Activated B cell treated with CpG ODN at 0.5 μM for 24 hours (primary cell): Measurements from ENCODE around the gene MIEF2. TPM values are rescaled to one million over a fixed set of nuclear protein-coding genes. Genes with fewer than 3 reads are reported as not detected.

Source experiments
- ATAC-seq: fragments of 200-7000 bp; cut with Tn5 transposase; one replicate; pipeline ENCODE4 v1.10.0; 2021; ENCODE audit warnings: low read depth, mild to moderate bottlenecking, moderate library complexity
- CTCF ChIA-PET: fragments of 350-600 bp; sonication (Branson Sonifier 250); formaldehyde crosslinking; loops from one replicate; lab custom pipeline; 2021; ENCODE audit warnings: antibody characterized with exemption; lab: Charles Lee
- POLR2A ChIA-PET: fragments of 350-600 bp; sonication (Branson Sonifier 250); formaldehyde crosslinking; loops from one replicate; lab custom pipeline; 2021; ENCODE audit warnings: antibody characterized with exemption; lab: Charles Lee
- DNase-seq: peaks from one replicate; pipeline ENCODE4 v3.0.0; 2022
- H3K27ac Mint-ChIP-seq: one replicate; pipeline ENCODE4 v1.8.0; 2020; ENCODE audit warnings: mixed read lengths
- H3K27me3 Mint-ChIP-seq: one replicate; pipeline ENCODE4 v1.8.0; 2021; ENCODE audit warnings: mixed read lengths
- H3K36me3 Mint-ChIP-seq: one replicate; pipeline ENCODE4 v1.8.0; 2021; ENCODE audit warnings: low read depth, mixed read lengths
- H3K4me1 Mint-ChIP-seq: one replicate; pipeline ENCODE4 v1.8.0; 2021; ENCODE audit warnings: mixed read lengths
- H3K4me3 Mint-ChIP-seq: one replicate; pipeline ENCODE4 v1.8.0; 2020; ENCODE audit warnings: mild to moderate bottlenecking, mixed read lengths
- H3K9me3 Mint-ChIP-seq: one replicate; pipeline ENCODE4 v1.8.0; 2020; ENCODE audit warnings: mixed read lengths
- CTCF ChIP-seq: fragments of 200-600 bp; IDR thresholded peaks from one replicate; pipeline ENCODE4 v1.8.0; 2022; ENCODE audit warnings: antibody characterized with exemption, mild to moderate bottlenecking
- intact Hi-C: fragments of 100-400 bp; cut with micrococcal nuclease; formaldehyde crosslinking; loops from one replicate; pipeline ENCODE4 v1.15.1; 2024
- total RNA-seq: library from RNA; stranded (reverse); gene quantifications from 2 replicates; pipeline ENCODE4 v1.2.3, GENCODE V29; 2022

Gene MIEF2
- total RNA-seq, 1 donor from 2014 or later, result 8.8 TPM

GRCh38 chr17:18235743-18236256 is 24.7 kb upstream of the MIEF2 start:
- Mint-ChIP-seq H3K9me3 (no peaks in the 10 kb centered on the region), H3K4me3 (no peak overlapping the region), H3K36me3 (peaks cover 38% of the 10 kb centered on the region), H3K4me1 (no peaks in the 10 kb centered on the region), H3K27ac (no peak overlapping the region), H3K27me3 (no peaks in the 10 kb centered on the region)
- DNase-seq, result no peak
- ChIA-PET CTCF (no interaction called here), POLR2A (no interaction called here)
- TF ChIP-seq CTCF, result no peak
- intact Hi-C loops, result no loop called here
- no peak for ATAC-seq

- TF ChIP-seq CTCF, result no peak
- H3K27ac Mint-ChIP-seq, result no peak overlapping the region
- DNase-seq, result no peak
- intact Hi-C loops, result no loop called here
- no peaks in the 10 kb centered on the region for H3K9me3 Mint-ChIP-seq
- no peaks in the 10 kb centered on the region for H3K27me3 Mint-ChIP-seq
- POLR2A ChIA-PET, result no interaction called here
- H3K4me3 Mint-ChIP-seq, result no peak overlapping the region
- H3K4me1 Mint-ChIP-seq, result no peaks in the 10 kb centered on the region
- ATAC-seq, result no peak
- CTCF ChIA-PET, result no interaction called here
- H3K36me3 Mint-ChIP-seq, result peaks cover 38% of the 10 kb centered on the region
These were observed 24.0 kb upstream of the MIEF2 start for GRCh38 chr17:18236494-18236893.

DNA sequence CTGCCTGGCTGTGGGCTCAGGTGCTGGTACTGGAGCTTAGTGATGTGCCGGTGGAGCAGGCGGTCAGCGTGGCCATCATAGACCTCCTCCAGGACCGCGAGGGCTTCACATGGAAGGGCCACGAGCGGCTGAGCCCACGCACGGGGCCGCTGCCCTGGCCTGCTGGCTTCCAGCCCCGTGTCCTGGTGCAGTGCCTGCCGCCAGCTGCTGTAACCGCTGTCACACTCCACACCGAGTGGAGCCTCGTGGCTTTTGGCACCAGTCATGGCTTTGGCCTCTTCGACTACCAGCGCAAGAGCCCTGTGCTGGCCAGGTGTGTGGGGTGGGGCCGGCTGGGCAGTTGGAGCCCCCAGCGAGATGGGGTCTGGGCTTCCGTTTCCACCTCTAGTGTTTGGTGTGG is 23.0 kb upstream of the MIEF2 start:
- H3K4me3 Mint-ChIP-seq, result no peak overlapping the region
- ATAC-seq, result no peak
- DNase-seq, result no peak
- ChIA-PET POLR2A (interaction anchor here (0.5 to 0.7 kb wide), 2 partner anchors 15 to 39 kb away, joined by 3 to 4 read pairs; no protein-coding TSS in a partner anchor), CTCF (no interaction called here)
- peaks cover 38% of the 10 kb centered on the region for H3K36me3 Mint-ChIP-seq
- no peak overlapping the region for H3K27ac Mint-ChIP-seq
- H3K4me1 Mint-ChIP-seq, result no peaks in the 10 kb centered on the region
- H3K27me3 Mint-ChIP-seq, result no peaks in the 10 kb centered on the region
- TF ChIP-seq CTCF, result no peak
- intact Hi-C loops, result no loop called here
- H3K9me3 Mint-ChIP-seq, result no peaks in the 10 kb centered on the region

DNA sequence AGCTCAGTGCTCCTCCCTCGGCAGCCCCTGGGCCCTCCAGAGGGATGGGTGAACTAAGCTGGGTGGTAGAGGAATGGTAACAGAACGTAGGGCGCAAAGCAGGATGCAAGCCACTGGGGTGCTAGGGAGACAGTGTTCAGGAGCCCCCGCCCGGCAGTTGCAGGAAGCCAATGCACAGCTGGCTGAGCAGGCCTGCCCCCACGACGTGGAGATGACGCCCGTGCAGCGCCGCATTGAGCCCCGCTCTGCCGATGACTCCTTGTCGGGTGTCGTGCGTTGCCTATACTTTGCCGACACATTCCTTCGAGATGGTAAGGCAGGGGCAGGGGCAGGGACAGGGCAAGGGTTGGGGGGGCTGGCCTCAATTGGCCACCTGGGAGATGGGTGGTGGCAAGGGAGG is 22.2 kb upstream of the MIEF2 start:
- no peak overlapping the region for H3K4me3 Mint-ChIP-seq
- TF ChIP-seq CTCF, result no peak
- no peak for ATAC-seq
- no peak for DNase-seq
- no peak overlapping the region for H3K27ac Mint-ChIP-seq
- ChIA-PET POLR2A (interaction anchor here (0.7 kb wide), 1 partner anchor 38 kb away, joined by 4 read pairs; no protein-coding TSS in a partner anchor), CTCF (no interaction called here)
- H3K4me1 Mint-ChIP-seq, result no peaks in the 10 kb centered on the region
- no peaks in the 10 kb centered on the region for H3K9me3 Mint-ChIP-seq
- intact Hi-C loops, result no loop called here
- peaks cover 38% of the 10 kb centered on the region for H3K36me3 Mint-ChIP-seq
- H3K27me3 Mint-ChIP-seq, result no peaks in the 10 kb centered on the region

DNA sequence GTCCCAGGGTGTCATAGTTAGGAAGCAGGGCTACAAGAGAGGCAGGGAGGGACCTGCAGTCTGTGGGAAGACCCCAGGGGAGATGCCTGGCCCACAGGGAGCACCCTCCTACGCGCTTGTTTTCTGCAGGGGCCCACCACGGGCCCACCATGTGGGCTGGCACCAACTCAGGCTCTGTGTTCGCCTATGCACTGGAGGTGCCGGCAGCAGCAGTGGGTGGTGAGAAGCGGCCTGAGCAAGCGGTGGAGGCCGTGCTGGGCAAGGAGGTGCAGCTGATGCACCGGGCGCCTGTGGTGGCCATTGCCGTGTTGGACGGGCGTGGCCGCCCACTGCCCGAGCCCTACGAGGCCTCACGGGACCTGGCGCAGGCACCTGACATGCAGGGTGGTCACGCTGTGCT is 20.0 kb upstream of the MIEF2 start:
- Mint-ChIP-seq H3K9me3 (no peaks in the 10 kb centered on the region), H3K27me3 (no peaks in the 10 kb centered on the region), H3K4me3 (no peak overlapping the region), H3K4me1 (no peaks in the 10 kb centered on the region), H3K27ac (no peak overlapping the region), H3K36me3 (peaks cover 32% of the 10 kb centered on the region)
- DNase-seq (no peak), ATAC-seq (no peak)
- no peak for TF ChIP-seq CTCF
- ChIA-PET CTCF (no interaction called here), POLR2A (no interaction called here)
- intact Hi-C loops, result no loop called here
